Dendritic cell treated with granulocyte-macrophage colony-stimulating factor and Interleukin-4, amounts not matched to agents 40 ng/mL and 50 ng/mL, for 4 days (primary cell): ENCODE measurements around the gene AP4M1.
A peak's percentile ranks its signal among the peaks of the same experiment; 100 is the strongest.
"Not testable (repeated sequence)": the region's sequence is repeated elsewhere in the genome, so short reads cannot be mapped to it uniquely, and the experiment has no call there.

Source experiments
- H3K27ac Mint-ChIP-seq: one replicate; pipeline ENCODE4 v1.8.0; 2022; ENCODE audit warnings: mild to moderate bottlenecking, mixed read lengths
- H3K27me3 Mint-ChIP-seq: one replicate; pipeline ENCODE4 v1.8.0; 2022; ENCODE audit warnings: mild to moderate bottlenecking, mixed read lengths
- H3K36me3 Mint-ChIP-seq: one replicate; pipeline ENCODE4 v1.8.0; 2022; ENCODE audit warnings: low read depth, mixed read lengths
- H3K4me1 Mint-ChIP-seq: one replicate; pipeline ENCODE4 v1.8.0; 2022; ENCODE audit warnings: low read depth, mixed read lengths
- H3K4me3 Mint-ChIP-seq: one replicate; pipeline ENCODE4 v1.8.0; 2022; ENCODE audit warnings: mild to moderate bottlenecking, moderate library complexity, mixed read lengths
- H3K9me3 Mint-ChIP-seq: one replicate; pipeline ENCODE4 v1.8.0; 2022; ENCODE audit warnings: mixed read lengths
- intact Hi-C: fragments of 100-400 bp; cut with micrococcal nuclease; formaldehyde crosslinking; loops from one replicate; pipeline ENCODE4 v1.15.0; 2022

The AP4M1 gene

DNA sequence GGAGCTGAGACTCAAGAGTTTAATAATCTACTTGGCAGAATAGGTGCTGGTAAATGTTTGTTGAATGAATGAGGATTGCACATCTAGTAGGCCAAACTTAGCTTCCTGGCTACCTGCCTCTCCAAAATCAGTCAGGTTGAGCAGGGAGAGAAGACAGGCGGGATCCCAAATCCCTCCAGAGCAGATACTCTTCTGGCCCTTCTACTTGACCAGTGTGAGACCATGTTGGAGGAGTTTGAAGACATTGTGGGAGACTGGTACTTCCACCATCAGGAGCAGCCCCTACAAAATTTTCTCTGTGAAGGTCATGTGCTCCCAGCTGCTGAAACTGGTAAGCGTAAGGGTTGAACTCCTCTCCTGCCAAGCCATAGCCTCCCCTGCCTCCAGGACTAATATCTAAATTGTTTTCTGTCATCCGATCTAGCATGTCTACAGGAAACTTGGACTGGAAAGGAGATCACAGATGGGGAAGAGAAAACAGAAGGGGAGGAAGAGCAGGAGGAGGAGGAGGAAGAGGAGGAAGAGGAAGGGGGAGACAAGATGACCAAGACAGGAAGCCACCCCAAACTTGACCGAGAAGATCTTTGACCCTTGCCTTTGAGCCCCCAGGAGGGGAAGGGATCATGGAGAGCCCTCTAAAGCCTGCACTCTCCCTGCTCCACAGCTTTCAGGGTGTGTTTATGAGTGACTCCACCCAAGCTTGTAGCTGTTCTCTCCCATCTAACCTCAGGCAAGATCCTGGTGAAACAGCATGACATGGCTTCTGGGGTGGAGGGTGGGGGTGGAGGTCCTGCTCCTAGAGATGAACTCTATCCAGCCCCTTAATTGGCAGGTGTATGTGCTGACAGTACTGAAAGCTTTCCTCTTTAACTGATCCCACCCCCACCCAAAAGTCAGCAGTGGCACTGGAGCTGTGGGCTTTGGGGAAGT lies 23.1 kb downstream of the AP4M1 start:
- Mint-ChIP-seq H3K4me1 (peaks cover 54% of the 10 kb centered on the region), H3K4me3 (peak overlapping the region; percentile 5), H3K27me3 (peaks cover 10% of the 10 kb centered on the region), H3K27ac (peak overlapping the region; percentile 99), H3K9me3 (no peaks in the 10 kb centered on the region), H3K36me3 (peaks cover 22% of the 10 kb centered on the region)
- intact Hi-C loops = no loop called here

DNA sequence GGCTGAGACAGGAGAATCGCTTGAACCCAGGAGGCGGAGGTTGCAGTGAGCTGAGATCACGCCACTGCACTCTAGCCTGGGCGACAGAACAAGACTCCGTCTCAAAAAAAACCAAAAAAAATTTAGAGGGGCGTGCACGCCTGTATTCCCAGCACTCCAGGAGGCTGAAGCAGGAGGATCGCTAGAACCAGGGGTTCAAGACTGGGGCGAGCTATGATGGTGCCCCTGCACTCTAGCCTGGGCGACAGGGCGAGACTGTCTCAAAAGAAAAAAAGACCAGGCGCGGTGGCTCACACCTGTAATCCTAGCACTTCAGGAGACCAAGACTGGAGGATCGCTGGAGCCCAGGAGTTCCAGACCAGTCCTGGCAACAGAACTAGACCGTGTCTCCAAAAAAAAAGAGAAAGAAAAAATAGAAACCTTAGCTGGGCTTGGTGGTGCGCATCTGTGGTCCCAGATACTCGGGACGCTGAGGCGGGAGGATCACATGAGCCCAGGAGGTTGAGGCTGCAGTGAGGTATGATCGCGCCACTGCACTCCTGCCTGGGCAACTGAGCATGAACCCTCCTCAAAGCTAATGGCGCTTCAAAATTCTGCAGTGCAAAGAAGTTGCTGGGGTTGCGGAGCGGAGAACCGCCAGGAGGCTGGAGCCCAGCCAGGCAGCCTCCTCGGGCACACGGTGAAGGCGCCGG lies 24.9 kb downstream of the AP4M1 start:
- Mint-ChIP-seq H3K27ac (peak overlapping the region; percentile 99), H3K4me3 (peak overlapping the region; percentile 98), H3K9me3 (no peaks in the 10 kb centered on the region), H3K27me3 (peaks cover 16% of the 10 kb centered on the region), H3K4me1 (peaks cover 49% of the 10 kb centered on the region), H3K36me3 (peaks cover 20% of the 10 kb centered on the region)
- intact Hi-C loops = loop anchor here (2.0 kb wide), 2 partner anchors 26 to 46 kb away; partner anchors contain the start of genes AP4M1, MCM7 and ZNF3

DNA sequence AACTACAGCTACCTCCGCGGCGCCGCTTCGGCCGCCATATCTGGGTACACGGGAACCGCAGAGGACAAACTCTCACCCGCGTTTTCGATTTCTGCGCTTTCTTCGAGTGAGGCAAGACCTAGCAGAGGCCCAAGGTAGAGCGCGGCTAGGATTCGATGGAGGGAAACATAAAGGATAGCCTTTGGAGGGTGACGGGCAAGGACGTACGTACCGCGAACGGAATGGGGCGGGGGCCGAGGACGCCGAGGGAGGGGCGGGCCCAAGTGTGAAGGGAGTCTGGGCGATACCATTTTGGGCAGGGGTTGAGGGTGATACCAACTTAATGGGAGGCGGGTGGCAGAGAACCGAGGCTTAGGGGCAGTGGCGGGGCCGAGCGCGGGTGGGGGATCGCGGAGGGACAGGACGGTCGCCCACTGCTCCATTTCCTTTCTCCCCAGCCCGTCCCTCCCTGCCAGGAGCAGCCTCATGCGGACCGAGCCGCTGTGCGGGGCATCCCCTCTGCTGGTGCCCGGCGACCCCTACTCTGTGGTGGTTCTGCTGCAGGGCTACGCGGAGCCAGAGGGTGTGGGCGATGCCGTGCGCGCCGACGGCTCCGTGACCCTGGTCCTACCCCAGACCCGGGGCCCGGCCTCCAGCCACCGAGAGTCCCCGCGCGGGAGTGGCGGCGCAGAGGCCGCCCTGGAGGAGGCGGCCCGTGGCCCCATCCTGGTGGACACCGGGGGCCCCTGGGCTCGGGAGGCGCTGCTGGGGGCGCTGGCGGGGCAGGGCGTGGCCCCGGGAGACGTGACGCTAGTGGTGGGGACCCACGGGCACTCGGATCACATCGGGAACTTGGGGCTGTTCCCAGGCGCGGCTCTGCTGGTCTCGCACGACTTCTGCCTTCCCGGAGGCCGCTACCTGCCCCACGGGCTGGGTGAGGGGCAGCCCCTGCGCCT lies 25.8 kb downstream of the AP4M1 start, which contains the start of gene MBLAC1:
Gene MBLAC1, plus strand, starts transcription at position 37 of the 935 bp plus-strand sequence. Its CDS starts 429 bp downstream, at position 466.
- peaks cover 48% of the 10 kb centered on the region for H3K4me1 Mint-ChIP-seq

DNA sequence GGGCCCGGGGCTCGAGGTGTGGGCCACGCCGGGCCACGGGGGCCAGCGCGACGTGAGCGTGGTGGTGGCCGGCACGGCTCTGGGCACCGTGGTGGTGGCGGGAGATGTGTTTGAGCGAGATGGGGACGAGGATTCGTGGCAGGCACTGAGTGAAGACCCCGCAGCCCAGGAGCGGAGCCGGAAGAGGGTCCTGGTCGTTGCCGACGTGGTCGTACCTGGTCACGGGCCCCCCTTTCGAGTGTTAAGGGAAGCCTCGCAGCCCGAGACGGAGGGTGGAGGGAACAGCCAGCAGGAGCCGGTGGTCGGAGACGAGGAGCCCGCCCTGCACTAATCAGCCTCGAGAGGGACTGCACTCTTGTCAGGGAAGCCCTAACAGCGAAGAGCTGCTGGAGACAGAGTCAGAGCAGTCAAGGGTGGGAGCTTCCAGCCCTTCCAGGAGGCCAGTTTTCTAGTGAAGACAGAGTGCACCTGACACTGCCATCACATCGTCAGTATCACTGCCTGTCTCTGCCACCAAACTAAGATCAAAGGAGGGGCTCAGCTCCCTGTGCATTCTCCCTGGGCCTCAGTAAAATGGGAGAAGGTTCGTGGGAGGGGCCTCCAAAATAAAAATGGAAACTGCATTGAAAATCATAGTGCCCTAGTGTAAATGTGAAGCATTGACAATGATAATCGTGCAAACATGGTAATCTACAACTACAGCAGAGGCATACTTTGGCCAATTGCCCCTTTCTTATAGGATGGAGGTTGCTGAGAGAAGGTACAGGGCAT lies 26.6 kb downstream of the AP4M1 start:
- H3K27ac Mint-ChIP-seq = peak overlapping the region; percentile 99
- intact Hi-C loops = loop anchor here (1.0 to 2.0 kb wide), 3 partner anchors 9 to 47 kb away; partner anchors contain the start of genes AP4M1, CNPY4, MCM7 and TAF6
- H3K4me1 Mint-ChIP-seq = peaks cover 45% of the 10 kb centered on the region

More for the DNA sequence above, 25.8 kb downstream of the AP4M1 start, which contains the start of gene MBLAC1:
- intact Hi-C loops = loop anchor here (1.0 to 2.0 kb wide), 3 partner anchors 8 to 46 kb away; partner anchors contain the start of genes AP4M1, CNPY4, MCM7 and TAF6
- Mint-ChIP-seq H3K36me3 (peaks cover 20% of the 10 kb centered on the region), H3K27me3 (peaks cover 17% of the 10 kb centered on the region), H3K27ac (peak within 1 kb of the TSS; percentile 99), H3K9me3 (no peaks in the 10 kb centered on the region), H3K4me3 (peak within 1 kb of the TSS; percentile 98)

DNA sequence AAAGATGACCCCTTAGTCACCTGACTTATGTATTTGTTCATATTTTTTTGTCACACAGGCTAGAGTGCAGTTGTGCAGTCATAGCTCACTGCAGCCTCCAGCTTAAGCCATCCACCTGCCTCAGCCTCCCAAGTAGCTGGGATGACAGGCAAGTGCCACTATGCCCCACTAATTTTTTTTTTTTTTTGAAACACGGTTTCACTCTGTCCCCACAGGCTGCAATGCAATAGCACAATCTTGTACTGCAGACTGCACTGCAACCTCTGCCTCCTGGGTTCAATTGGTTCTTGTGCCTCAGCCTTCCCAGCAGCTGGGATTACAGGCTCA lies 27.2 kb downstream of the AP4M1 start:
- Mint-ChIP-seq H3K27me3 (peaks cover 19% of the 10 kb centered on the region), H3K36me3 (peaks cover 11% of the 10 kb centered on the region), H3K4me3 (no peak overlapping the region), H3K4me1 (peaks cover 45% of the 10 kb centered on the region), H3K27ac (peak overlapping the region; percentile 99), H3K9me3 (no peaks in the 10 kb centered on the region)
- intact Hi-C loops = no loop called here

More for the DNA sequence above, 26.6 kb downstream of the AP4M1 start:
- H3K9me3 Mint-ChIP-seq = no peaks in the 10 kb centered on the region
- peak overlapping the region; percentile 98 for H3K4me3 Mint-ChIP-seq
- H3K36me3 Mint-ChIP-seq = peaks cover 13% of the 10 kb centered on the region
- peaks cover 19% of the 10 kb centered on the region for H3K27me3 Mint-ChIP-seq

DNA sequence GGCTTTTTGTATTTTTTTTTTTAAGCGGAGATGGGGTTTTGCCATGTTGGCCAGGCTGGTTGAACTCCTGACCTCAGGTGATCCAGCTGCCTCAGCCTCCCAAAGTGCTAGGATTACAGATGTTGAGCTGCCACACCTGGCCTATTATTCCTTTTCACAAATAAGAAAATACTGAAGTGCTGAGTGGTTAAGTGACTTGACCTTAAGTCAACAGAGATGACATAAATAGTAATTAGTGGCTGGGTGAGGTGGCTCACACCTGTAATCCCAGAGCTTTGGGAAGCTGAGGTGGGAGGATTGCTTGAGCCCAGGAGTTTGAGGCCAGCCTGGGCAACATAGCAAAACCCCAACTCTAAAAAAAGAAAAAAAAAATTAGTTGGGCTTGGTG lies 28.8 kb downstream of the AP4M1 start:
- Mint-ChIP-seq H3K4me1 (peaks cover 34% of the 10 kb centered on the region), H3K36me3 (peaks cover 11% of the 10 kb centered on the region), H3K27me3 (peaks cover 23% of the 10 kb centered on the region)
- intact Hi-C loops, H3K4me3 Mint-ChIP-seq, H3K27ac Mint-ChIP-seq, H3K9me3 Mint-ChIP-seq: not testable (repeated sequence)

DNA sequence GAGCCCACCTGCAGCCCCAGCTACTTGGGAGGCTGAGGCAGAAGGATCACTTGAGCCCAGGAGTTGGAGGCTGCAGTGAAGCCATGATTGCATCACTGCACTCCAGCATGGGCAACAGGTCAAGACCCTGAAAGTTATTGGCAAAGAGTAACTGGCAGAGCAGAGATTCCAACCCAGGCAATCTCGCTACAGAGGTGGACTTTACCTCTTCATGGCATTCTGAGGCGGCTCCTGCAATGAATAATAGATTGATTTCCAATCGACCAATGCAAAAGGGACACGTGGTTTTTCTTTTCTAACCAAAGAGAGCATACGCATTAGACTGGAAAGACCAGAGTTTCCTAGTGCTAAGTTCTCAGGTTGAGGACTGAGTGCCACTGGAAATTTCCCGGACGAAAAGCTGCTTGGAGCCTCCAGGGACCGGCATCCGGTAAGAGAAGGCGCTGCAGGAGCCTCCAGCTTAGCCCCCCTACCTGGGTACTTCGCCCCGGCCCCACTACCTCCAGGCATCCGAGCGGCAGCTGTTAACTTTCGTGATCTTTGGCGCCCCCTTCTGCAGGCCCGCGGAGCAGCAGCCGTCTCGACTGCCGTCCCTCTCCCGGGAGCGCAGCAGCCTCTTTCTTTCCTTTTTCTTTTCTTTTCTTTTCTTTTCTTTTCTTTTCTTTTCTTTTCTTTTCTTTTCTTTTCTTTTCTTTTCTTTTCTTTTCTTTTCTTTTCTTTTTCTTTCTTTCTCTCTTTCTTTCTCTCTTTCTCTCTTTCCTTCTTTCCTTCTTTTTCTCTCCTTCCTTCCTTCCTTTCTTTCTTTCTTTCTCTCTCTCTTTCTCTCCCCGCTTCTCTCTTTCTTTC lies 29.4 kb downstream of the AP4M1 start:
- no peak overlapping the region for H3K4me3 Mint-ChIP-seq
- H3K4me1 Mint-ChIP-seq = peaks cover 27% of the 10 kb centered on the region
- intact Hi-C loops = no loop called here
- H3K27me3 Mint-ChIP-seq = peaks cover 28% of the 10 kb centered on the region
- H3K27ac Mint-ChIP-seq = no peak overlapping the region
- H3K9me3 Mint-ChIP-seq = no peaks in the 10 kb centered on the region
- peaks cover 11% of the 10 kb centered on the region for H3K36me3 Mint-ChIP-seq

DNA sequence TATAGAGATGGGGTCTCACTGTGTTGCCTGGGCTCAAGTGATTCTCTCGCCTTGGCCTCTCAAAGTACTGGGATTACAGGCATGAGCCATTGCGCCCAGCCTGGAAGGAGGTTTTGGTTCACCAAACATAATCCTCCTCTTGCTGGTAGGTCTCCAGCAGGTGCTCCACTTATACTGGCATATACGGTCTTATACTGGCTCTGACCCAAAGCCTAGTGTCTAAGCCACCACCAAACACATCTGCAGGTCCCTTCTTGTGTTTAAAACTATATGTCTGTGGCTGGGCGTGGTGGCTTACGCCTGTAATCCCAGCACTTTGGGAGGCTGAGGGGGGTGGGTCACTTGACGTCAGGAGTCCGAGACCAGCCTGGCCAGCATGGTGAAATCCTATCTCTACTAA lies 30.7 kb downstream of the AP4M1 start:
- Mint-ChIP-seq H3K4me1 (peaks cover 22% of the 10 kb centered on the region), H3K4me3 (no peak overlapping the region), H3K9me3 (no peaks in the 10 kb centered on the region), H3K36me3 (peaks cover under 1% of the 10 kb centered on the region), H3K27me3 (peaks cover 28% of the 10 kb centered on the region), H3K27ac (no peak overlapping the region)
- intact Hi-C loops = loop anchor here (1.0 kb wide), 1 partner anchor 138 kb away; no protein-coding TSS in a partner anchor

DNA sequence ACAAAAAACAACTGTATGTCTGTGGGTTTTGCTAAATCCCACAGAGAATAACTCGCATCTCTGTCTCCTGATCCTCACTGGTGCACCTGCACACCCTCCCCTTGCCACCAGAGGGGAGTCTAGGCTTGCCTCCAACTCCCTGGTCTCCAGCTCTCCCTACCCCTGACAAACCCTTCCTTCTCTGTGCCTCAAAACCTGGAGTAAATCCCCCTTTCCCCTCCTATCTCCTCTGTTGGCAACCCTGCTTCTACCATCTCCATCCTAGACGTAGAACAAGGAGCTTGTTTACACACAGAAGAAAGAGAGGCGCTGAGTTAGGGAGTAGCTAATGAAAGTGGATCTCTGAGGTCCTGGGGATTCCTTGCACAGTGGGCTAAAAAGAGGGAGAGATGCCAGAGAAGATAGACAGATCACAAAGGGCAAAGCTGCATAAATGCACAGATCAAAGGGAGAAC lies 31.3 kb downstream of the AP4M1 start:
- Mint-ChIP-seq H3K27me3 (peaks cover 28% of the 10 kb centered on the region), H3K27ac (no peak overlapping the region), H3K4me3 (no peak overlapping the region), H3K36me3 (no peaks in the 10 kb centered on the region), H3K9me3 (no peaks in the 10 kb centered on the region), H3K4me1 (peaks cover 22% of the 10 kb centered on the region)
- intact Hi-C loops = loop anchor here (1.0 kb wide), 2 partner anchors 85 to 138 kb away; no protein-coding TSS in a partner anchor

DNA sequence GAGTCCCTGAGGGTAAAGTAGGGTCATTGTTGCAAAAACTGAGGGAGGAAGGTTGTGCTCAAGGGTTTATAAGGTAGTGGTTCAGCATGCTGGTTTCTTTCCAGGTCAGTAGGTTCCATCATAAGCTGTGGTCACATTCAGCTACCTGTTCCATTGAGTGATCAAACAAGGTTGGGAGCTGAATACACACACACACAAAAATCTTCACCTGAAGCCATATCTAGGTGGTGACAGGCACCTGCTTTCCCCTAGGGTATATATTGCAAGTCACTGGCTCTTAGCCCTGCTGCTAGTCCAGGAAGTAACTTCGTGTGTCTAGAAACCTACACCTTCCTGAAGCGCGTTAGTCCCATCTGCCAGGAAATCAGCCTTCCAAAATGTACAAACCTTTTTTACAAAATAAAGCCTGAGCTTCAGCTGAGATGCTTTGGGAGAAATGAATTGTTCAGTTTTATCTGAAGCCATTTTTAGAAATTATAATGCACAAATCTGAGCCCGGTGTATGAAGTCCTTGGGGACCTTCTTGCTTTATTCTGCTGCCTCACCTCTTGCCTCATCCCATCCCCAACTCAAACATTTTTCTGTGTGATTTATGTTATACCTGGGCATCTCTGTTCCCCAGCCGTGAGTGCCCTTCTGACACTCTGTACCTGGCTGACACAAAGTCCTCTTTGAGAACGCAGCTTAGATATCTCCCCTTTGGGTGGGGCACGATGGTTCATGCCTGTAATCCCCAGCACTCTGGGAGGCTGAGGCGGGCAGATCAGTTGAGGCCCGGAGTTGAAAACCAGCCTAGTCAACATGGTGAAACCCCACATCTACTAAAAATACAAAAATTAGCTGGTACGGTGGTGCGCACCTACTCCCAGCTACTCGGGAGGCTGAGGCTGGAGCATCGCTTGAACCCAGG lies 36.7 kb downstream of the AP4M1 start:
- no peaks in the 10 kb centered on the region for H3K9me3 Mint-ChIP-seq
- intact Hi-C loops = no loop called here
- no peaks in the 10 kb centered on the region for H3K36me3 Mint-ChIP-seq
- H3K4me1 Mint-ChIP-seq = peaks cover 25% of the 10 kb centered on the region
- H3K27me3 Mint-ChIP-seq = peaks cover 8% of the 10 kb centered on the region
- no peak overlapping the region for H3K4me3 Mint-ChIP-seq
- no peak overlapping the region for H3K27ac Mint-ChIP-seq

DNA sequence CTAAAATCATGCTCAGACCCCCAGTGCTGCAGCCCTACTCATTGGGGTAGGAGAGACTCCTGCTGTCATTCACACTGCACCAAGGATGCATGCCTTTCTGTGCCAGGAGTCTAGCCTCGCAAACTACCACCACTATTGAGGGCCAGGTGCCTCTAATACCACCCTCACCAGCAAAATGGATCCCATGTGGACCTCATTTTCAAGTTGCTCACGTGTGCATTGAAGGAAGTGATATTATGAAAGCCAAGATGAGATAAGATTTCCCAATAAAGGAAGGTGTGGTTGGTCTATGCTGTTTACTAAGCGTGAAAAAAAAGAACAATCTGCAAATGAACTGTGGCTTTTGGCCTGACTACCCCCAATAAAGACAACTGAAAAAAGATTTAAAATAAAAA lies 40.1 kb downstream of the AP4M1 start:
- Mint-ChIP-seq H3K27me3 (no peaks in the 10 kb centered on the region), H3K4me3 (no peak overlapping the region), H3K4me1 (peaks cover 25% of the 10 kb centered on the region), H3K9me3 (no peaks in the 10 kb centered on the region), H3K36me3 (no peaks in the 10 kb centered on the region), H3K27ac (peak overlapping the region; percentile 56)
- intact Hi-C loops = no loop called here
